ENCODE results near the gene KLF7.
"Not testable (repeated sequence)": the region's sequence is repeated elsewhere in the genome, so short reads cannot be mapped to it uniquely, and the experiment has no call there.

KLF7 gene

DNA sequence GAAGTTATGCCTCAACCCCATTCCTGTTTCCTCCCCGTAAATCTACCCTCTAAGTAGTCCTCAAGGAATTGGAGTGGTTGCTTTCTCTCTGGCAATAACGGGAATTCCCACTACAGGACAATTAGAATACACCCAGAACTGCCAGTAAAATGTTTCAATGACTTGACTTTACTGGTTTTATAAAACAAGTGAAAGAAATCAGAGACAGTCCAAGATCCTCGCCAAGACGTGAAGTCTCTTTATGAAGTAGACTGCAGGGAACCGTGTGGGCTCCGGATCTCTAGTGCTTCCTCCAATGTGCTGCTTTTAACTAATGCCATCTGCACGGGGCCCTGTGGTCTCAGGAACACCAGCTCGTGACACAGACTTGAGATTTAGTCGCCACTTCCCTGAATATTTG, 125.1 kb downstream of the KLF7 start:
- DNase-seq (ENCODE audit: extremely low spot score), result no peak
- ChIA-PET CTCF (no interaction called here), POLR2A (no interaction called here)
- TF ChIP-seq, protein P1, sequence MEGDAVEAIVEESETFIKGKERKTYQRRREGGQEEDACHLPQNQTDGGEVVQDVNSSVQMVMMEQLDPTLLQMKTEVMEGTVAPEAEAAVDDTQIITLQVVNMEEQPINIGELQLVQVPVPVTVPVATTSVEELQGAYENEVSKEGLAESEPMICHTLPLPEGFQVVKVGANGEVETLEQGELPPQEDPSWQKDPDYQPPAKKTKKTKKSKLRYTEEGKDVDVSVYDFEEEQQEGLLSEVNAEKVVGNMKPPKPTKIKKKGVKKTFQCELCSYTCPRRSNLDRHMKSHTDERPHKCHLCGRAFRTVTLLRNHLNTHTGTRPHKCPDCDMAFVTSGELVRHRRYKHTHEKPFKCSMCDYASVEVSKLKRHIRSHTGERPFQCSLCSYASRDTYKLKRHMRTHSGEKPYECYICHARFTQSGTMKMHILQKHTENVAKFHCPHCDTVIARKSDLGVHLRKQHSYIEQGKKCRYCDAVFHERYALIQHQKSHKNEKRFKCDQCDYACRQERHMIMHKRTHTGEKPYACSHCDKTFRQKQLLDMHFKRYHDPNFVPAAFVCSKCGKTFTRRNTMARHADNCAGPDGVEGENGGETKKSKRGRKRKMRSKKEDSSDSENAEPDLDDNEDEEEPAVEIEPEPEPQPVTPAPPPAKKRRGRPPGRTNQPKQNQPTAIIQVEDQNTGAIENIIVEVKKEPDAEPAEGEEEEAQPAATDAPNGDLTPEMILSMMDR (IDR thresholded peaks at IDR 0.05; ENCODE audit: control extremely low read depth, extremely low read depth, low read depth, missing control alignments), result no peak

DNA sequence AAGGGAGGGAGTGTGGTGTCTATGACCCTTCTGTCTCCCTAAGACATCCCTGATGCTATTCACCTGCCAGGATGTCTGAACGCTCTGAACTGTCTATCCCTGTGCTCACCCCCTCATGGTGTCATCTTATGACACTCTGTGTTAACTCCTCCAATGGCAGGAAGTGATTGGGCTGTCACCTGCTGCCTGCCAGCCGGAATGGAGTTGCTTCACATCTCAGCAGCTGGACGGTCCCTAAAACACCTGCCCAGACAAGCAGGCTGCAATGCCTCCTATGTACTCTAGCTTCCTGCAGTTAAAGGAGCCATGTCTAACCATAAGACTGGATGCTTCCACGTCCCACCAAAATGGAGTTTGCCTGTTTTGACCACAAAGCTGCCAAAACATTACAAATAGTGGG, 126.5 kb downstream of the KLF7 start:
- ChIA-PET POLR2A (no interaction called here), CTCF (interaction anchor here (1.3 kb wide), 1 partner anchor 49 kb away, joined by 5 read pairs; no protein-coding TSS in a partner anchor)
- DNase-seq (ENCODE audit: extremely low spot score), result no peak
- TF ChIP-seq, protein P1 (IDR thresholded peaks at IDR 0.05; ENCODE audit: control extremely low read depth, extremely low read depth, low read depth, missing control alignments), result no peak

DNA sequence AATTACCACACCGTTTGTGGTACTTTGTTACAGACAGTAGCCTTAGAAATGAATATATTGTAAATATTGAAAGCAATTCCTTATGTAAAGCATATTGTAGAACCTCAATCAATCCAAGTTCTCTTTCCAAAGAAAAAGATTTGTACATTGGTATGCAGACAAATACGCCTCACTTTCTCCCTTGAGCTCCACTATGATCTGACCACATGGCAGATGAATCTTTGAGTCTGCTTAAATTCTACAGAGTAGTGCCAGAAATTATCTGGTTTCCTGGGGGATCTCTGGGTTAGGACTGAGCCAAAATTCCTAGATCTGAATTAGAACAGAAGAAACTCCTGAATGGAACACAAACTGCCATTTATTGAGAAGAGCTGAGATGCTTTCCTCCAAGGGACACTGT, 127.4 kb downstream of the KLF7 start:
- no peak for DNase-seq (ENCODE audit: extremely low spot score)
- TF ChIP-seq, protein P1 (IDR thresholded peaks at IDR 0.05; ENCODE audit: control extremely low read depth, extremely low read depth, low read depth, missing control alignments), result no peak
- POLR2A ChIA-PET, result no interaction called here
- CTCF ChIA-PET, result interaction anchor here (1.3 kb wide), 1 partner anchor 48 kb away, joined by 5 read pairs; no protein-coding TSS in a partner anchor

DNA sequence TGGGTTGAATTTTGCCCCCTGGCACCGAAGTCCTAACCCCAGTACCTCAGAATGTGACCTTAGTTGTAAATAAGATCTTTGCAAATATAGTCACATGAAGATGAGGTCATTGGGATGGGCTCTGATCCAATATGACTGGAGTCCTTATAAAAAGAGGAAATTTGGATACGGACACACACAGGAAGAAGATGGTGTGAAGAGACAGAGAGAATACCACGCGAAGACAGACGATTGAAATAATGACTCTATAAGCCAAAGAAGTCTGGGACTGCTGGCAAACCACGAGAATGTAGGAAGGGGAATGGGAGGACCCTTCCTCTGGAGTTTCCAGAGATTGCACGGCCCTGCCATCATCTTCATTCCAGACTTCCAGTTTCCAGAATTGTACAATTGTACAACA, 127.9 kb downstream of the KLF7 start:
- ChIA-PET CTCF (interaction anchor here (1.3 kb wide), 1 partner anchor 47 kb away, joined by 5 read pairs; no protein-coding TSS in a partner anchor), POLR2A (no interaction called here)
- DNase-seq (ENCODE audit: extremely low spot score), result no peak
- TF ChIP-seq, protein P1 (IDR thresholded peaks at IDR 0.05; ENCODE audit: control extremely low read depth, extremely low read depth, low read depth, missing control alignments), result no peak

DNA sequence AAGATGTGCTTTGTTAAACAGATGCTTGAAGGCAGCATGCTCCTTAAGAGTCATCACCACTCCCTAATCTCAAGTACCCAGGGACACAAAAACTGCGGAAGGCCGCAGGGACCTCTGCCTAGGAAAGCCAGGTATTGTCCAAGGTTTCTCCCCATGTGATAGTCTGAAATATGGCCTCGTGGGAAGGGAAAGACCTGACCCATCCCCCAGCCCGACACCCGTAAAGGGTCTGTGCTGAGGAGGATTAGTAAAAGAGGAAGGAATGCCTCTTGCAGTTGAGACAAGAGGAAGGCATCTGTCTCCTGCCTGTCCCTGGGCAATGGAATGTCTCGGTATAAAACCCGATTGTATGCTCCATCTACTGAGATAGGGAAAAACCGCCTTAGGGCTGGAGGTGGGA, 128.7 kb downstream of the KLF7 start:
- DNase-seq (ENCODE audit: extremely low spot score); POLR2A ChIA-PET; CTCF ChIA-PET: not testable (repeated sequence)

DNA sequence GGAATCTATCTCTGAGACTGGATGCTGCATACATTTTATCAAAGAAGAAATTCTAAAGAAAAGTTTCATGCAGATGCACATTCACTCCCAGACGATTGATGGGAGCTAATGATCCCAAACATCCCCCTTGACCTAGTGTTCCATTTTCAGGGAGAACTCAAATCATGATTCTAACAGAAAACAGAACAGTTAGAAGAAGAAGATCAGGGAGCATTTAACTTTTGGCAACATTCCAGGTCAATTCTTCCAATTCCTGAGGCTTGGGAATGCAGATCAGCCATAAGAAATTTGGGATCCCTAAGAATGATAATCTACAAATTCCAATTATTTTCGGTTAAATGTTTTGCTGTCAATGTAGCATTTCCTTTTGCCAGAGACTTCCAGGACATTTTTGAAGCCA, 129.9 kb downstream of the KLF7 start:
- TF ChIP-seq, protein P1 (IDR thresholded peaks at IDR 0.05; ENCODE audit: control extremely low read depth, extremely low read depth, low read depth, missing control alignments), result no peak
- DNase-seq (ENCODE audit: extremely low spot score), result no peak
- POLR2A ChIA-PET, result no interaction called here
- CTCF ChIA-PET, result no interaction called here

DNA sequence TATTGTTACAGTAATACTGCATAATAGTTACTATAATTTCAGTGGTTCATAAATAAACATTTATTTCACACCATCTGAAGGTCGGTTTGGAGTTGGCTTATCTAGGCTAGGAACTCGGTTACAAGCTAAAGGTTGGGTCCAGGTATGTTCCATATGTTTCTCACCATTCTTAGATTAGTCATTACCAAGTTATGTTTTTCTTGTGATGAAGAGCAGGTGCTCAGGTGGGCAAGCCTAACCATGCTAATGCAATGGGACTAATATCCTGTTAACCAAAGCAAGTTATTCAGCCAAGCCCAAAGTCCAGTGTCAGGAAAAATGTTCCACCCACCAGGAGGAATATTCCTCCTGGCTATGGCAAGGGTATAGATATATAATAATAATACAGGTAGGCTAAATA, 133.3 kb downstream of the KLF7 start:
- TF ChIP-seq, protein P1 (IDR thresholded peaks at IDR 0.05; ENCODE audit: control extremely low read depth, extremely low read depth, low read depth, missing control alignments), result no peak
- ChIA-PET CTCF (interaction anchor here (1.4 kb wide), 1 partner anchor 19 kb away, joined by 4 read pairs; no protein-coding TSS in a partner anchor), POLR2A (no interaction called here)
- DNase-seq (ENCODE audit: extremely low spot score), result no peak
